ENCODE measurements around the gene ATP11A.

ATP11A gene

DNA sequence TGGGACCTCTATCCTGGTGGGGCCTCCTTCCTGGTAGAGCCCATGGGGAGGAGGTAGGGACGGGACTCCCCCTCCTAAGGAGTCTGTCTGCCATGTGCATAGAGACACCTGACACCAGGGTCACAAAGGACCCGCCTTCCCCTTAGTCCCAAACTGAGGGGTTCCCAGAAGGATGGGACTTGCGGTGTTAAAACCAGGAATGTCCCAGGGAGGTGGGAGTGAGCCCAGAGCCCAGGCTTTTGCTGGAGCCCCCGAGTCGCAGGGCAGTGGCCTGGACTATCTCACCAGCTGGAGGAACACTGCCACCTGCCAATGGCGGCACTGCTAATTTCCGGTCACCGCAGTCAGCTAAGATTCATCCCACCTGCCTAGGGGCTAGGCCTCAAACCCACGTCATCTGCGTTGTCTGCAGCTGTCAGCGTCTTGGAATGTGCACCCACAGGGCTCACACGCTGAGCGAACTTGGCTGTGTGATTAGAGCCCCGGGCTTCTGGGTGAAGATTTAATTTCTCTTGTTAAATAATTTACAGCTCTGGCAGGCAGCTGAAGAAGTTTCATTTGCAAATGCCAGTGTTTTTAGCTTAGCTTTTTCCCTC, 31.9 kb upstream of the ATP11A start:
- Histone ChIP-seq H3K9me3 (ENCODE audit: insufficient read depth, low read length) (no peaks in the 10 kb centered on the region), H3K9ac (ENCODE audit: insufficient read length, low read depth) (no peak overlapping the region), H3K36me3 (ENCODE audit: insufficient read depth, insufficient read length, low read length) (no peaks in the 10 kb centered on the region), H3K4me3 (ENCODE audit: insufficient read length, low read depth) (no peak overlapping the region), H3K27me3 (ENCODE audit: insufficient read depth, insufficient read length) (no peaks in the 10 kb centered on the region), H3K4me1 (ENCODE audit: insufficient read depth, insufficient read length) (peaks cover 15% of the 10 kb centered on the region)
- TF ChIP-seq SUZ12 (IDR thresholded peaks at IDR 0.05; ENCODE audit: extremely low read depth, insufficient read depth, insufficient read length), result no peak
- TF ChIP-seq ZNF274 (IDR thresholded peaks at IDR 0.05; ENCODE audit: low read depth, low read length), result no peak
- TF ChIP-seq YY1 (IDR thresholded peaks at IDR 0.05; ENCODE audit: insufficient read depth, insufficient read length), result no peak
- no peak for DNase-seq (ENCODE audit: low read depth, low spot score)

DNA sequence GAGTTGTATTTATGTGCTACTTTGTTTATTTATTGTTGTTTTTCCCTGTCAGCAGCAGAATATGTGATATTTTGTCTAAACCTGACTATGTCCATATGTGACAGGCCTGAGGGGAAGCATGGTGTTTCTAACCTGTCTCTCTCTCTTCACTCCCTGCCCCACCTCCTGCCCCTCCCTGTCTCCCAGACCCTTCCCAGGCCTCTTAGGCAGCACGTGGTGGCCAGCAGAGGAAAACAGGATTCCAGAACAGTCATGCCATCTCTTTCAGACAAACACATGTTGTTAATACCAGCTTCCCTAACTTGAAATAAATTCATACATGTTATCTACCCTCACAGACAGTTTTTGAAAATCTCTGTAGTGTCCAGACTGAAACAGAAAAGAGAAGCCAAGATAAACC, 31.0 kb upstream of the ATP11A start:
- no peaks in the 10 kb centered on the region for H3K9me3 ChIP-seq (ENCODE audit: insufficient read depth, low read length)
- TF ChIP-seq ZNF274 (IDR thresholded peaks at IDR 0.05; ENCODE audit: low read depth, low read length) (no peak), SUZ12 (IDR thresholded peaks at IDR 0.05; ENCODE audit: extremely low read depth, insufficient read depth, insufficient read length) (no peak), YY1 (IDR thresholded peaks at IDR 0.05; ENCODE audit: insufficient read depth, insufficient read length) (no peak)
- H3K4me1 ChIP-seq (ENCODE audit: insufficient read depth, insufficient read length), result peaks cover 15% of the 10 kb centered on the region
- no peak for DNase-seq (ENCODE audit: low read depth, low spot score)
- H3K27me3 ChIP-seq (ENCODE audit: insufficient read depth, insufficient read length), result no peaks in the 10 kb centered on the region
- H3K9ac ChIP-seq (ENCODE audit: insufficient read length, low read depth), result no peak overlapping the region
- no peaks in the 10 kb centered on the region for H3K36me3 ChIP-seq (ENCODE audit: insufficient read depth, insufficient read length, low read length)
- no peak overlapping the region for H3K4me3 ChIP-seq (ENCODE audit: insufficient read length, low read depth)

DNA sequence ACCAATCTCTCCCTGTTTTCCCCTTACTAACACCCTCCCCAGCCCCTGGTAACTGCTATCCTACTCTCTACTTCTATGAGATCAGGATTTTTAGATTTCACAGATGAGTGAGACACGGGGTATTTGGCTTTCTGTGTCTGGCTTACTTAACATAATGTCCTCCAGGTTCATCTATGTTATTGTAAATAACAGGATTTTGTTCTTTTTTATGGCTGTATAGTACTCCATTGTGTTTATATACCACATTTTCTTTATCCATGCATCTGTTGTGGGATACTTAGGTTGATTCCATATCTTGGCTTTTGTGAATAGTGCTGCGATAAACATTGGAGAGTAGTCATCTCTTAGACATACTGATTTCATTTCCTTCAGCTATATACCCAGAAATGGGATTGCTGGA, 28.5 kb upstream of the ATP11A start:
- no peak for TF ChIP-seq YY1 (IDR thresholded peaks at IDR 0.05; ENCODE audit: insufficient read depth, insufficient read length)
- TF ChIP-seq ZNF274 (IDR thresholded peaks at IDR 0.05; ENCODE audit: low read depth, low read length), result no peak
- no peak for TF ChIP-seq SUZ12 (IDR thresholded peaks at IDR 0.05; ENCODE audit: extremely low read depth, insufficient read depth, insufficient read length)
- Histone ChIP-seq H3K9me3 (ENCODE audit: insufficient read depth, low read length) (no peaks in the 10 kb centered on the region), H3K4me3 (ENCODE audit: insufficient read length, low read depth) (no peak overlapping the region), H3K4me1 (ENCODE audit: insufficient read depth, insufficient read length) (peaks cover 12% of the 10 kb centered on the region), H3K9ac (ENCODE audit: insufficient read length, low read depth) (no peak overlapping the region), H3K27me3 (ENCODE audit: insufficient read depth, insufficient read length) (no peaks in the 10 kb centered on the region), H3K36me3 (ENCODE audit: insufficient read depth, insufficient read length, low read length) (no peaks in the 10 kb centered on the region)
- DNase-seq (ENCODE audit: low read depth, low spot score), result no peak

DNA sequence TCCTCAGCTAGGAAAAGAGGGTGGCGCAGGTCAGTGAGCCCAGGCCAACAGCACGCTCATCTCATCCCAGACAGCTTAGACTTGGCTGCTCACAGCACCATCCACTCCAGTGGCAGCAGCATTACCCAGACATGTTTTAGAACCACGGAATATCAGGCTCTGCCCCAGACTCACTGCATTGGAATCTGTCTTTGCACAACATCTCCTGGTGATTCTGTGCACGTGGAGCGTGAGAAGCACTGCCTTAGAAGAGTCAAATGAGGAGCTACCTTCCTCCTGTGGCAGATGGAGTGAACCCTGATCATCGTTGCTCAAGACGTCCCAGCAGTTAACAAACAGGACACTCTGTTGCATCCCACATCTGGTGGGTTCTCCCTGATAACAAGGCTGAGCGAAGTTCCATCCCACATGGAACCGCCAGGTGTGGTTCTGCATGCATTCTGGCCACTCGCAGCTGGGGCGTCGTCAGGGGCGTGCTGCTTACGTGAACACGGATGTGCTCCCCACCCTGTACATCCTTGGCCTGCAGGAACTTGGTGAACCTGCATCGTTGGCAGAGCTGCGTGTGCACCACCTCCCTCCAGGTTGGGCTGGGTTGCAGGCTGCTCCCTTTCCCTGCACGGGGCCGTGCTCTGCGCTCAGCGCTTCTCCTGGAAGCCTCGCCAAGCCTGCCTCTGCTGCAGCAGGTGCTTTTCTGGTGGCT, 25.2 kb upstream of the ATP11A start:
- Histone ChIP-seq H3K36me3 (ENCODE audit: insufficient read depth, insufficient read length, low read length) (no peaks in the 10 kb centered on the region), H3K4me3 (ENCODE audit: insufficient read length, low read depth) (no peak overlapping the region), H3K9ac (ENCODE audit: insufficient read length, low read depth) (no peak overlapping the region), H3K4me1 (ENCODE audit: insufficient read depth, insufficient read length) (no peaks in the 10 kb centered on the region), H3K9me3 (ENCODE audit: insufficient read depth, low read length) (no peaks in the 10 kb centered on the region), H3K27me3 (ENCODE audit: insufficient read depth, insufficient read length) (no peaks in the 10 kb centered on the region)
- TF ChIP-seq SUZ12 (IDR thresholded peaks at IDR 0.05; ENCODE audit: extremely low read depth, insufficient read depth, insufficient read length), result no peak
- no peak for TF ChIP-seq ZNF274 (IDR thresholded peaks at IDR 0.05; ENCODE audit: low read depth, low read length)
- TF ChIP-seq YY1 (IDR thresholded peaks at IDR 0.05; ENCODE audit: insufficient read depth, insufficient read length), result no peak
- DNase-seq (ENCODE audit: low read depth, low spot score), result no peak

DNA sequence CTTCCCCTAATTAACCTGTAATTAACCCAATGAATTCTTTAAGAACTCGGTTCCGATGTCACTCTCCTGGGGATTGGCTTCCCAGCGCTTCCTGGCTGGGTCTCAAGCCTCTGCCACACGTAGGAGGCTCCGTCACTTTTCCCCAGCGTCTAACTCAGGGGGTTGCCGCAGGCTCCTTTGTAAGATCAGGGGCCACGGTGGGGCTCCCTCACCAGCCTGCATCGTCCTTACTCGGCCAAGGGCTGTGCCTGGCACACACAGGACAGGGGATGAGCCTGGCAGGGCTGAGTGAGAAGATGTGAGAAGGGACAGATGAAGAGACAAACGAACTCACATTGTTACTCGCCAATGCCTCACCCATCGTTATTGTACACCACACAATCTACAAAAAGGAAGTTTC, 20.9 kb upstream of the ATP11A start:
- no peaks in the 10 kb centered on the region for H3K36me3 ChIP-seq (ENCODE audit: insufficient read depth, insufficient read length, low read length)
- TF ChIP-seq ZNF274 (IDR thresholded peaks at IDR 0.05; ENCODE audit: low read depth, low read length), result no peak
- no peak for TF ChIP-seq YY1 (IDR thresholded peaks at IDR 0.05; ENCODE audit: insufficient read depth, insufficient read length)
- TF ChIP-seq SUZ12 (IDR thresholded peaks at IDR 0.05; ENCODE audit: extremely low read depth, insufficient read depth, insufficient read length), result no peak
- H3K4me1 ChIP-seq (ENCODE audit: insufficient read depth, insufficient read length), result peaks cover 4% of the 10 kb centered on the region
- no peak for DNase-seq (ENCODE audit: low read depth, low spot score)
- H3K9me3 ChIP-seq (ENCODE audit: insufficient read depth, low read length), result no peaks in the 10 kb centered on the region
- no peaks in the 10 kb centered on the region for H3K27me3 ChIP-seq (ENCODE audit: insufficient read depth, insufficient read length)
- no peak overlapping the region for H3K4me3 ChIP-seq (ENCODE audit: insufficient read length, low read depth)
- H3K9ac ChIP-seq (ENCODE audit: insufficient read length, low read depth), result no peak overlapping the region

DNA sequence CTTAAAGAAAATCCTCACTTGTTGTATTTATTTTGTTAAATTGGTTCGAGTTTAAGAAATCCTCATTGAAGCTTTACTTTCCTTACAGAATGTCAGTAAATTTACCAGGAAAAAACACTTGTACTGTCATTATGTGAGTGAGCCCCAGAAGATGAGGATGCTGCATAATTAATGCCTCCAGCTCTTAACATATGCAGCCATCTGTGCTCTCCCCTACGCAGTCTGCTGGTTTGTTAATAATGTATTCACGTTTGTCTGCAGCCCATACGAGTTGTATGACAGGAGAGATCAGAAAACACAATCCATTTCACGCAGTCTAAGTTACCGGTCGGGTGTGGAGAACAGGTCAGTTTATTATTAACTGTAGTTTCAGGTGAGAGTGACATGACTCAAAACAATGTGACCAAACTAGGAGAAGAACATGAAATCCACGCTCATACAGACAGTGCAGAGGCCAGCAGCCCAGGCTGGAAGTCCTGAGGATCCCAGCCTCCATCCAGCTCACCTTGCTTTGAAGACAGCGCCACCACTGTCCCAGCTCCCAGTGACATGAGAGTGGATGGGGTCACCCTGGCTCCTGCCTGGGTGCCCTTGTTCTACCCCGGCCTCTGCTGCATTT, 19.8 kb upstream of the ATP11A start:
- H3K4me3 ChIP-seq (ENCODE audit: insufficient read length, low read depth), result no peak overlapping the region
- H3K9me3 ChIP-seq (ENCODE audit: insufficient read depth, low read length), result no peaks in the 10 kb centered on the region
- H3K27me3 ChIP-seq (ENCODE audit: insufficient read depth, insufficient read length), result no peaks in the 10 kb centered on the region
- no peak for DNase-seq (ENCODE audit: low read depth, low spot score)
- H3K36me3 ChIP-seq (ENCODE audit: insufficient read depth, insufficient read length, low read length), result no peaks in the 10 kb centered on the region
- H3K9ac ChIP-seq (ENCODE audit: insufficient read length, low read depth), result no peak overlapping the region
- TF ChIP-seq YY1 (IDR thresholded peaks at IDR 0.05; ENCODE audit: insufficient read depth, insufficient read length) (no peak), SUZ12 (IDR thresholded peaks at IDR 0.05; ENCODE audit: extremely low read depth, insufficient read depth, insufficient read length) (no peak), ZNF274 (IDR thresholded peaks at IDR 0.05; ENCODE audit: low read depth, low read length) (no peak)
- peaks cover 4% of the 10 kb centered on the region for H3K4me1 ChIP-seq (ENCODE audit: insufficient read depth, insufficient read length)

DNA sequence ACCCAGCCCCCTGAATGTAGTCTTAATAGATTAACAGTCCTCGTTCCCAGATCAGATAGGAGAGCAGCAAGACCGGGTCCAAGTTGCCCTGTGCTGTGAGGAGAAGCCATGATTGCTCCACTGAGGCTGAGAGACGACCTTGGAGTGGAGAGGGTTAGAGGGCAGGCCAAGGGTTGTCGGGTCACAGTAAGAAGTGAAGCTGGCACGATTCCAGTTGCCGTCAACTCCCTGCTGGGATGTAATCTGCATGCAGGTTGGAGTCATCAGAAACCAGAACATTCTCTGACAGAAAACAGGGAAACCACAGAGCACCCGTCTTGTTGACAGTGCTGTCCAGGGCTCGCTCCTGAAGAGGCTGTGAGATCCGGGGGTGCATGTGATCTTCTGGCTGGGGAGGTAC, 19.0 kb upstream of the ATP11A start:
- peaks cover 4% of the 10 kb centered on the region for H3K4me1 ChIP-seq (ENCODE audit: insufficient read depth, insufficient read length)
- H3K36me3 ChIP-seq (ENCODE audit: insufficient read depth, insufficient read length, low read length), result no peaks in the 10 kb centered on the region
- no peaks in the 10 kb centered on the region for H3K9me3 ChIP-seq (ENCODE audit: insufficient read depth, low read length)
- no peak overlapping the region for H3K4me3 ChIP-seq (ENCODE audit: insufficient read length, low read depth)
- no peaks in the 10 kb centered on the region for H3K27me3 ChIP-seq (ENCODE audit: insufficient read depth, insufficient read length)
- no peak for TF ChIP-seq ZNF274 (IDR thresholded peaks at IDR 0.05; ENCODE audit: low read depth, low read length)
- TF ChIP-seq YY1 (IDR thresholded peaks at IDR 0.05; ENCODE audit: insufficient read depth, insufficient read length), result no peak
- no peak for TF ChIP-seq SUZ12 (IDR thresholded peaks at IDR 0.05; ENCODE audit: extremely low read depth, insufficient read depth, insufficient read length)
- no peak overlapping the region for H3K9ac ChIP-seq (ENCODE audit: insufficient read length, low read depth)
- no peak for DNase-seq (ENCODE audit: low read depth, low spot score)

Data from NT2/D1 (cell line).